NCI-H187 treated with DMSO at 0.1 percent for 48 hours (cell line): ENCODE measurements around the gene TFAP2E.

Experiments used
- DNase-seq: peaks from one replicate; lab custom pipeline; 2025; lab: John Stamatoyannopoulos, UW

The TFAP2E gene

GRCh38 chr1:35595684-35596083 is 22.6 kb downstream of the TFAP2E start:
- DNase-seq, result no peak

- no peak for DNase-seq
Observed at GRCh38 chr1:35597870-35598269, 24.8 kb downstream of the TFAP2E start.

GRCh38 chr1:35598895-35599294 is 25.8 kb downstream of the TFAP2E start:
- DNase-seq, result no peak

GRCh38 chr1:35599411-35599810 is 26.3 kb downstream of the TFAP2E start:
- DNase-seq, result no peak

GRCh38 chr1:35600593-35600992 is 27.5 kb downstream of the TFAP2E start:
- no peak for DNase-seq

GRCh38 chr1:35603468-35603867 is 30.4 kb downstream of the TFAP2E start:
- DNase-seq, result no peak

GRCh38 chr1:35603941-35604340 is 30.8 kb downstream of the TFAP2E start:
- no peak for DNase-seq

- no peak for DNase-seq
Observed at GRCh38 chr1:35605071-35605866, 32.2 kb downstream of the TFAP2E start.

GRCh38 chr1:35605867-35606182 is 32.7 kb downstream of the TFAP2E start:
- DNase-seq, result no peak

- DNase-seq, result no peak
Observed at GRCh38 chr1:35611655-35612054, 38.5 kb downstream of the TFAP2E start.

- DNase-seq, result no peak
Observed at GRCh38 chr1:35615440-35615839, 42.3 kb downstream of the TFAP2E start.

- DNase-seq, result no peak
Observed at GRCh38 chr1:35619237-35620121, 46.4 kb downstream of the TFAP2E start.

GRCh38 chr1:35622510-35623178 is 49.5 kb downstream of the TFAP2E start:
- DNase-seq, result no peak

GRCh38 chr1:35623832-35624231 is 50.7 kb downstream of the TFAP2E start:
- DNase-seq, result no peak

GRCh38 chr1:35629051-35629450 is 55.9 kb downstream of the TFAP2E start:
- DNase-seq, result no peak

GRCh38 chr1:35631396-35631795 is 58.3 kb downstream of the TFAP2E start:
- DNase-seq, result no peak

- DNase-seq, result no peak
Observed at GRCh38 chr1:35633547-35633946, 60.4 kb downstream of the TFAP2E start.

- DNase-seq, result no peak
Observed at GRCh38 chr1:35637401-35637809, 64.3 kb downstream of the TFAP2E start.

- DNase-seq, result no peak
Observed at GRCh38 chr1:35640380-35641232, 67.5 kb downstream of the TFAP2E start.

GRCh38 chr1:35641233-35641866 is 68.2 kb downstream of the TFAP2E start, which contains the start of gene PSMB2:
Gene PSMB2 (minus strand): TSS chr1:35641526. CDS start chr1:35641432, 94 bp downstream.
- peak; percentile 45 for DNase-seq

- DNase-seq, result no peak
Observed at GRCh38 chr1:35642471-35642955, 69.4 kb downstream of the TFAP2E start.
